Measurements from ENCODE around the gene NABP2. TPM values are rescaled to one million over a fixed set of nuclear protein-coding genes. Genes with fewer than 3 reads are reported as not detected.

The NABP2 gene
- total and polyA plus RNA-seq, 10 of the 15 experiments (the other 5 are each of a cell fraction or from before 2014, with no cell fraction given) = 20.7 to 97.9 (median 60.9) TPM

- H3K79me2 ChIP-seq (ENCODE audit: control insufficient read depth, insufficient read depth, low read length) = no peaks in the 10 kb centered on the region
- H3K4me3 ChIP-seq = no peak overlapping the region
- POLR2A ChIA-PET = interaction anchor here (2.2 kb wide), 1 partner anchor 19 kb away, joined by 8 read pairs; the partner anchor contains the start of gene RNF41
- no peaks in the 10 kb centered on the region; the same call in 1 of the 2 replicates for H4K20me1 ChIP-seq (ENCODE audit: control insufficient read depth, insufficient read depth)
- no peak overlapping the region for H3K9ac ChIP-seq (ENCODE audit: control insufficient read depth, insufficient read depth, low read length)
- no peak overlapping the region for H3K27ac ChIP-seq (ENCODE audit: control insufficient read depth, insufficient read depth)
- DNase-seq (ENCODE audit: low read depth, low spot score) (no peak), FAIRE-seq (no peak), ATAC-seq (no peak)
- BruUV-seq (replicated peaks) = no TSS peak
- no peaks in the 10 kb centered on the region for H3K27me3 ChIP-seq (replicated peaks in 1 of 2; ENCODE audit: control insufficient read depth in 2 of 2, insufficient read depth in 2 of 2, low read length in 1 of 2)
- RAD21 ChIA-PET (ENCODE audit: unreplicated experiment) = interaction anchor here (0.6 to 1.7 kb wide), 3 partner anchors 11 to 75 kb away, joined by 3 to 5 read pairs (median 5); partner anchors contain the start of genes ESYT1 and RNF41
- CTCF ChIA-PET = interaction anchor here (0.8 to 1.9 kb wide), 6 partner anchors 12 to 261 kb away, joined by 3 to 11 read pairs (median 4); partner anchors contain the start of genes ANKRD52, RNF41 and SMARCC2
- no peaks in the 10 kb centered on the region for H3K4me1 ChIP-seq (ENCODE audit: control insufficient read depth, insufficient read depth, low read length)
- H3K9me3 ChIP-seq (replicated peaks; ENCODE audit: control insufficient read depth, insufficient read depth, low read length) = no peaks in the 10 kb centered on the region
- intact Hi-C loops (cut with micrococcal nuclease; ENCODE audit: unreplicated experiment) (no loop called here), in situ Hi-C loops (cut with MboI) (no loop called here)
- no peak overlapping the region for H2AFZ ChIP-seq (ENCODE audit: control insufficient read depth, low read depth, low read length)
- SMC1A ChIA-PET (ENCODE audit: uncharacterized antibody, unreplicated experiment) = interaction anchor here (1.0 kb wide), 1 partner anchor 235 kb away, joined by 3 read pairs; no protein-coding TSS in a partner anchor
- TF ChIP-seq STAT3 (IDR thresholded peaks at IDR 0.05; ENCODE audit: low read depth, low read length) (no peak), NFIC (IDR thresholded peaks at IDR 0.05; ENCODE audit: low read depth, low read length) (no peak), NR2C1 (IDR thresholded peaks at IDR 0.05) (peak; percentile 56; the same call in 1 of the 2 replicates), TARDBP (IDR thresholded peaks at IDR 0.05; ENCODE audit: borderline replicate concordance) (no peak), SMAD5 (IDR thresholded peaks at IDR 0.05; ENCODE audit: low read depth) (no peak), ZNF217 (IDR thresholded peaks at IDR 0.05) (no peak), ETV6 (conservative IDR thresholded peaks at IDR 0.05 in 1 of 2, IDR thresholded peaks at IDR 0.05 in 1 of 2; ENCODE audit: borderline replicate concordance in 1 of 2, low read depth in 1 of 2) (no peak), NR2F1 (conservative IDR thresholded peaks at IDR 0.05) (0 out of 2 replicates have a peak, but pooled peaks have one; percentile 32)
- TF ChIP-seq, protein P1, sequence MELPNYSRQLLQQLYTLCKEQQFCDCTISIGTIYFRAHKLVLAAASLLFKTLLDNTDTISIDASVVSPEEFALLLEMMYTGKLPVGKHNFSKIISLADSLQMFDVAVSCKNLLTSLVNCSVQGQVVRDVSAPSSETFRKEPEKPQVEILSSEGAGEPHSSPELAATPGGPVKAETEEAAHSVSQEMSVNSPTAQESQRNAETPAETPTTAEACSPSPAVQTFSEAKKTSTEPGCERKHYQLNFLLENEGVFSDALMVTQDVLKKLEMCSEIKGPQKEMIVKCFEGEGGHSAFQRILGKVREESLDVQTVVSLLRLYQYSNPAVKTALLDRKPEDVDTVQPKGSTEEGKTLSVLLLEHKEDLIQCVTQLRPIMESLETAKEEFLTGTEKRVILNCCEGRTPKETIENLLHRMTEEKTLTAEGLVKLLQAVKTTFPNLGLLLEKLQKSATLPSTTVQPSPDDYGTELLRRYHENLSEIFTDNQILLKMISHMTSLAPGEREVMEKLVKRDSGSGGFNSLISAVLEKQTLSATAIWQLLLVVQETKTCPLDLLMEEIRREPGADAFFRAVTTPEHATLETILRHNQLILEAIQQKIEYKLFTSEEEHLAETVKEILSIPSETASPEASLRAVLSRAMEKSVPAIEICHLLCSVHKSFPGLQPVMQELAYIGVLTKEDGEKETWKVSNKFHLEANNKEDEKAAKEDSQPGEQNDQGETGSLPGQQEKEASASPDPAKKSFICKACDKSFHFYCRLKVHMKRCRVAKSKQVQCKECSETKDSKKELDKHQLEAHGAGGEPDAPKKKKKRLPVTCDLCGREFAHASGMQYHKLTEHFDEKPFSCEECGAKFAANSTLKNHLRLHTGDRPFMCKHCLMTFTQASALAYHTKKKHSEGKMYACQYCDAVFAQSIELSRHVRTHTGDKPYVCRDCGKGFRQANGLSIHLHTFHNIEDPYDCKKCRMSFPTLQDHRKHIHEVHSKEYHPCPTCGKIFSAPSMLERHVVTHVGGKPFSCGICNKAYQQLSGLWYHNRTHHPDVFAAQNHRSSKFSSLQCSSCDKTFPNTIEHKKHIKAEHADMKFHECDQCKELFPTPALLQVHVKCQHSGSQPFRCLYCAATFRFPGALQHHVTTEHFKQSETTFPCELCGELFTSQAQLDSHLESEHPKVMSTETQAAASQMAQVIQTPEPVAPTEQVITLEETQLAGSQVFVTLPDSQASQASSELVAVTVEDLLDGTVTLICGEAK (IDR thresholded peaks at IDR 0.05; ENCODE audit: borderline replicate concordance) = peak; percentile 77
- H3K36me3 ChIP-seq (ENCODE audit: control insufficient read depth in 2 of 2, insufficient read depth in 2 of 2, low read length in 1 of 2) = peaks cover 4 to 9% of the 10 kb centered on the region in 2 experiments
- no peak overlapping the region for H3K4me2 ChIP-seq (ENCODE audit: control insufficient read depth, insufficient read depth)
- WGBS (ENCODE audit: insufficient coverage, insufficient replicate concordance, low lambda C conversion rate, missing lambda C conversion rate) = 92% methylated on average over 1 of the region's 1 CpG
These were observed 21.8 kb upstream of the NABP2 start for GRCh38 chr12:56202366-56202765.

Data from GM12878 (cell line).